B cell (primary cell): ENCODE data around the gene ARHGAP33.

Source experiments
- EZH2 ChIP-seq: IDR thresholded peaks from 2 replicates; pipeline ENCODE4 v1.6.1; 2012; ENCODE audit warnings: borderline replicate concordance, low read depth, mild to moderate bottlenecking, moderate library complexity, low read length; ENCODE audit not compliant: insufficient read depth, poor library complexity, severe bottlenecking
- TF ChIP-seq, protein P1 (sequence below): fragments of 200-600 bp; IDR thresholded peaks from one replicate; pipeline ENCODE4 v1.8.0; 2022; ENCODE audit warnings: antibody characterized with exemption, mild to moderate bottlenecking

DNA sequence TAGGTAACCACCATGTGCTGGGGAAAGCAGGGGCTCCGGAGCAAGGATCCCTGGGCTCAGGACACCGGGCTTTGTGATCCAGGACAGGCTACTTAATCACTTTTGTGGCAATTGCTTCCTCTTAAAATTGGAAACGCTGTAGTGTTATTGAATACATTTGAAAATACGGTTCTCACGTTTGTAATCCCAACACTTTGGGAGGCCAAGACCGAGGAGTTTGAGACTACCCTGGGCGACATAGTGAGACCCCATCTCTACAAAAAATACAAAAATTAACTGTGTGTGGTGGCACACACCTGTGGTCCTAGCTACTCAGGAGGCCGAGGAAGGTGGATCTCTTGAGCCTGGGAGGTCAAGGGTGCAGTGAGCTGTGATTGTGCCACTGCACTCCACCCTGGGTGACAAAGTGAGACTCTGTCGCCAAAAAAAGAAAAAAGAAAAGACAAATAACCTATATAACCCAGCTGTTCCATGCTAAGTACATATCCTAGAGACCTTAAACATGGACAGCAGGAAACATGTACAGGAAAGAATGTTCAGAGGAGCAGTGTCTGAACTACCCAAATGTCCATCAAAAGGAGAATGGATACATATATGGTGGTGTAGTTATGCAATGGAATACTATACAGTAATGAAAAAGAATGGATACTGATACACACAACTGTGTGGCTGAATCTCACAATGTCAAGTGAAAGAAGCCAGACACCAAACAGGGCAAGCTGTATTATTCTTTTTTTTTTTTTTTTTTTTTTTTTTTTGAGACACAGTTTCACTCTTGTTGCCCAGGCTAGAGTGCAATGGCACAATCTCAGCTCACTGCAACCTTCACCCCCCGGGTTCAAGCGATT lies 37.9 kb downstream of the ARHGAP33 start:
- TF ChIP-seq, protein P1, sequence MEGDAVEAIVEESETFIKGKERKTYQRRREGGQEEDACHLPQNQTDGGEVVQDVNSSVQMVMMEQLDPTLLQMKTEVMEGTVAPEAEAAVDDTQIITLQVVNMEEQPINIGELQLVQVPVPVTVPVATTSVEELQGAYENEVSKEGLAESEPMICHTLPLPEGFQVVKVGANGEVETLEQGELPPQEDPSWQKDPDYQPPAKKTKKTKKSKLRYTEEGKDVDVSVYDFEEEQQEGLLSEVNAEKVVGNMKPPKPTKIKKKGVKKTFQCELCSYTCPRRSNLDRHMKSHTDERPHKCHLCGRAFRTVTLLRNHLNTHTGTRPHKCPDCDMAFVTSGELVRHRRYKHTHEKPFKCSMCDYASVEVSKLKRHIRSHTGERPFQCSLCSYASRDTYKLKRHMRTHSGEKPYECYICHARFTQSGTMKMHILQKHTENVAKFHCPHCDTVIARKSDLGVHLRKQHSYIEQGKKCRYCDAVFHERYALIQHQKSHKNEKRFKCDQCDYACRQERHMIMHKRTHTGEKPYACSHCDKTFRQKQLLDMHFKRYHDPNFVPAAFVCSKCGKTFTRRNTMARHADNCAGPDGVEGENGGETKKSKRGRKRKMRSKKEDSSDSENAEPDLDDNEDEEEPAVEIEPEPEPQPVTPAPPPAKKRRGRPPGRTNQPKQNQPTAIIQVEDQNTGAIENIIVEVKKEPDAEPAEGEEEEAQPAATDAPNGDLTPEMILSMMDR, result no peak
- TF ChIP-seq EZH2, result no peak
